ENCODE measurements around the gene KIAA0232.
"Not testable (repeated sequence)": the region's sequence is repeated elsewhere in the genome, so short reads cannot be mapped to it uniquely, and the experiment has no call there.

DNA sequence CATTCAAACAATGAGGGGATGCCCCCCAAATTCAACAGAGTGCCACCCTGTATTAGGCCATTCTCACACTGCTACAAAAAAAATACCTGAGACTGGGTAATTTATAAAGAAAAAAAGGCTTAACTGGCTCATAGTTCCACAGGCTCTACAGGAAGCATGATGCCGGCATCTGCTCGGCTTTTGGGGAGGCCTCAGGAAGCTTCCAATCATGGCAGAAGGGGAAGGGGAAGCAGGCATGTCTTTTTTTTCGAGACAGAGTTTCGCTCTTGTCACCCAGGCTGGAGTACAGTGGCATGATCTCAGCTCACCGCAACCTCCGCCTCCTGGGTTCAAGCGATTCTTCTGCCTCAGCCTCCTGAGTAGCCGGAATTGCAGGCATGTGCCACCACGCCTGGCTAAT lies 108.4 kb downstream of the KIAA0232 start:
- TF ChIP-seq, protein P1, sequence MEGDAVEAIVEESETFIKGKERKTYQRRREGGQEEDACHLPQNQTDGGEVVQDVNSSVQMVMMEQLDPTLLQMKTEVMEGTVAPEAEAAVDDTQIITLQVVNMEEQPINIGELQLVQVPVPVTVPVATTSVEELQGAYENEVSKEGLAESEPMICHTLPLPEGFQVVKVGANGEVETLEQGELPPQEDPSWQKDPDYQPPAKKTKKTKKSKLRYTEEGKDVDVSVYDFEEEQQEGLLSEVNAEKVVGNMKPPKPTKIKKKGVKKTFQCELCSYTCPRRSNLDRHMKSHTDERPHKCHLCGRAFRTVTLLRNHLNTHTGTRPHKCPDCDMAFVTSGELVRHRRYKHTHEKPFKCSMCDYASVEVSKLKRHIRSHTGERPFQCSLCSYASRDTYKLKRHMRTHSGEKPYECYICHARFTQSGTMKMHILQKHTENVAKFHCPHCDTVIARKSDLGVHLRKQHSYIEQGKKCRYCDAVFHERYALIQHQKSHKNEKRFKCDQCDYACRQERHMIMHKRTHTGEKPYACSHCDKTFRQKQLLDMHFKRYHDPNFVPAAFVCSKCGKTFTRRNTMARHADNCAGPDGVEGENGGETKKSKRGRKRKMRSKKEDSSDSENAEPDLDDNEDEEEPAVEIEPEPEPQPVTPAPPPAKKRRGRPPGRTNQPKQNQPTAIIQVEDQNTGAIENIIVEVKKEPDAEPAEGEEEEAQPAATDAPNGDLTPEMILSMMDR (IDR thresholded peaks at IDR 0.05): not testable (repeated sequence)
- TF ChIP-seq POLR2A (IDR thresholded peaks at IDR 0.05): not testable (repeated sequence)

Measured in suprapubic skin (tissue), 3 donors.